PC-3 (cell line): ENCODE data around the gene LAMA5.

Source experiments
- EZH2 ChIP-seq: fragments of 300-600 bp; sonication (generic); IDR thresholded peaks from one replicate; pipeline ENCODE4 v1.6.1; 2017; ENCODE audit warnings: antibody characterized with exemption, mild to moderate bottlenecking, low read length; ENCODE audit not compliant: unreplicated experiment
- TF ChIP-seq, protein P1 (sequence below): fragments of 300-600 bp; sonication (generic); conservative IDR thresholded peaks from 2 replicates; pipeline ENCODE4 v1.5.1; 2017; ENCODE audit warnings: antibody characterized with exemption, low read depth, mild to moderate bottlenecking, low read length

DNA sequence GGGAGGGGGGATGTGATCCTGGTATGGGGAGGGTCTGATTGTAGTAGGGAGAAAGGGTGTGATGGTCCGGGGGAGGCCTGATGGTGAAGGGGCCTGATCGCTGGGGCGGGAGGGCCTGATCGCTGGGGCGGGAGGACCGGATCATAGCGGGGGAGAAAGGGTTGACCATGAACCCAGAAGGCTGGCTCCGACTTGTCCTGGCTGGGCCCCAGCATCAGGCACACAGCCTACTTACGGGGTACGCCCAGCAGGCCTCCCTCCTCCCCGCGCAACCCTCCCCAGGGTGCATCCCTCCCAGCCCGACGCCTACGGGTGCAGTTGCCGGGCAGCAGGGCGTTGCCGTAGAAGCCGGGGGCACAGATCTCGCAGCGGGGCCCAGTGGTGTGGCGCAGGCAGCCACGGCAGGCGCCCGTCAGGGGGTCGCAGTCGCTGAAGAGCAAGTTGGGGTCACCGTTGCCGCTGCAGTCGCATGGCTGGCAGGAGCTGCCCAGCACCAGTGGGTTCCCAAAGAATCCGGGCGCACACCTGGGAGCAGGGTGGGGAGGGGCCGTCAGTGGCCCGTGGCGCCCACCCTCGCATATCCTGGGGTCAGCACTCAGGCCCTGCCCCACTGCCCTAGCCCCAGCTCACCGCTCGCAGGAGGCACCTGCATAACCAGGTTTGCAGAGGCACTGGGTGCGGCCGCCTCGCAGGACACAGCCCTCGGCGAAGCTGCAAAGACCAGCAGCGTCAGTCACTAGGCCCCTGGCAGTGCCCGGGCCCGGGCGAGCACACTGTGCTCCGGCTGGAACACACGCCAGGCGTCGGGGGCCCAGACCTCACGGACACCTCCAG is 43.7 kb downstream of the LAMA5 start:
- TF ChIP-seq, protein P1, sequence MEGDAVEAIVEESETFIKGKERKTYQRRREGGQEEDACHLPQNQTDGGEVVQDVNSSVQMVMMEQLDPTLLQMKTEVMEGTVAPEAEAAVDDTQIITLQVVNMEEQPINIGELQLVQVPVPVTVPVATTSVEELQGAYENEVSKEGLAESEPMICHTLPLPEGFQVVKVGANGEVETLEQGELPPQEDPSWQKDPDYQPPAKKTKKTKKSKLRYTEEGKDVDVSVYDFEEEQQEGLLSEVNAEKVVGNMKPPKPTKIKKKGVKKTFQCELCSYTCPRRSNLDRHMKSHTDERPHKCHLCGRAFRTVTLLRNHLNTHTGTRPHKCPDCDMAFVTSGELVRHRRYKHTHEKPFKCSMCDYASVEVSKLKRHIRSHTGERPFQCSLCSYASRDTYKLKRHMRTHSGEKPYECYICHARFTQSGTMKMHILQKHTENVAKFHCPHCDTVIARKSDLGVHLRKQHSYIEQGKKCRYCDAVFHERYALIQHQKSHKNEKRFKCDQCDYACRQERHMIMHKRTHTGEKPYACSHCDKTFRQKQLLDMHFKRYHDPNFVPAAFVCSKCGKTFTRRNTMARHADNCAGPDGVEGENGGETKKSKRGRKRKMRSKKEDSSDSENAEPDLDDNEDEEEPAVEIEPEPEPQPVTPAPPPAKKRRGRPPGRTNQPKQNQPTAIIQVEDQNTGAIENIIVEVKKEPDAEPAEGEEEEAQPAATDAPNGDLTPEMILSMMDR, result no peak
- no peak for TF ChIP-seq EZH2
